AG09309 (cell line): ENCODE data around the gene LIN52.

Experiments
- DNase-seq: peaks from one replicate; pipeline ENCODE4 v3.0.0-alpha.2; 2010; ENCODE audit warnings: low read depth
- H3K4me3 ChIP-seq: 2 replicates; pipeline ENCODE4 v1.5.1; 2011; ENCODE audit warnings: mild to moderate bottlenecking, low read depth, low read length, moderate library complexity; ENCODE audit not compliant: control insufficient read depth
- CTCF ChIP-seq: IDR thresholded peaks from 2 replicates; pipeline ENCODE4 v1.5.1; 2011; ENCODE audit warnings: mild to moderate bottlenecking, low read depth, low read length, inconsistent platforms; ENCODE audit not compliant: insufficient read depth, control insufficient read depth; ENCODE audit errors: missing control alignments

LIN52 gene

DNA sequence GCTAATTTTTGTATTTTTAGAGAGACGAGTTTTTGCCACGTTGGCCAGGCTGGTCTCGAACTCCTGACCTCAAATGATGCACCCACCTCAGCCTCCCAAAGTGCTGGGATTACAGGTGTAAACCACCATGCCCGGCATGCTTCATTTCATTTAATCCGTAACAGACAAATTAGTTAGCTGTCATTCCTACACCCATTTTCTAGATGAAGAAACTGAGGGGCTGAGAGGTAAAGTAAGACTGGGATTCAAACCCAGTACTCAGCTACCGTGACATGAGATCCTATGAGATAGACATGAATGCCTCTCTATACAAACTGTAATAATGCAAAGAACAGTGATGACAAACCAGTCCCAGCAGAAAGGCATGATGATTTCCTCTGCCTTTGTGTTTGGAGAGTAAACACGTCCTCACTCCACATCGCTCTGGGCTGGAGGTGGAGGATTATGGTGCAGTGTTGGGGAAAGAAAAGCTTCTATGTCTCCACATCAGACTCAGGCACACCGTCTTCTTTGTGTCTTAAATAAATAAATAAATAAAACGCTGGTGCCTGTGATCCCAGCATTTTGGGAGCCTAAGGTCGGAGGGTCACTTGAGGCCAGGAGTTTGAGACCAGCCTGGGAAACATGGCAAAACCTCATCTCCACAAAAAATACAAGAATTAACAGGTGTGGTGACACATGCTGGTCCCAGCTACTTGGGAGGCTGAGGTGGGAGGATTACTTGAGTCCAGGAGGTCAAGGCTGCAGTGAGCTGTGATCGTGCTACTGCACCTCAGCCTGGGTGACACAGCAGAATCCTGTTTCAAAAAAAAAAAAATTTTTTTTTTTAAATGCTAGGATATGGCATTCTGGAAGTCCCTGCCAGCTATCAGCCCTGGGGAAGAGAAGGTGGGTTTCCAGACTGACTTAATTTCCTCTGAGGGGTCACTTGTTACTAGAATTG, 164.9 kb downstream of the LIN52 start:
- no peak for TF ChIP-seq CTCF
- no peak overlapping the region for H3K4me3 ChIP-seq
- DNase-seq: no peak
